ENCODE results near the gene PPP6R1.

DNA sequence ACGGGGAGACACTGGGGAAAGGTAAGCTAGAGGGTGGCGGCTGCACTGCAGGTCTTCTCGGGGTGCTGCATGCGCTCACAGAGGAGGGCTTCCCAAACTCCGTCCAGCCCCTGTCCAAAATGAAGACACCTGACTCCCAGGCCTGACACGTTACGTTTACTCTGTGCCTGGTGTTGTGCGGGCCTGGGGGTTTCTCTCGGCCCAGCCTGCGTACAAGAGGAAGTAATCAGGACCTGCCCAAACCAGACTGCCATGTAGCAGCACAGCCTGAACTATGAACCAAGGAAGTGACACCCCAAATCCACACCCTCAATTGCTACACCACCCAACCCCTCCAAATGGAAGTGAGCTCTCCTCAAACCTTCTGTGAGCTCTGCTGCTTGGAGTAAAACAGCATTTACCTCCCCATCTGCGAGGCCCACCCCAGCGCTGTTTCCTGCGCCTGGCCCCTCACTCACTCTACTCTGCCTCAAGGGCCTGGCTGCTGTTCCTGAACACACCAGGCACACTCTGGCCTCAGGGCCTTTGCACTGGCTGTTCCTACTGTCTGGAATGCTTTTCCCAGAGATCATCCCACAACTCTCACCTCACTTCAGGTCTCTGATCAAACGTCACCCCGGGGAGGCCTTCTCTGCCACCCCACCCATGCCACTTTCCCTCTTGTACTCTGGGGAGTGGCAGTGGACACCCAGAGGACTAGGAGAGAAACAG lies 18.1 kb upstream of the PPP6R1 start:
- TF ChIP-seq, protein P1, sequence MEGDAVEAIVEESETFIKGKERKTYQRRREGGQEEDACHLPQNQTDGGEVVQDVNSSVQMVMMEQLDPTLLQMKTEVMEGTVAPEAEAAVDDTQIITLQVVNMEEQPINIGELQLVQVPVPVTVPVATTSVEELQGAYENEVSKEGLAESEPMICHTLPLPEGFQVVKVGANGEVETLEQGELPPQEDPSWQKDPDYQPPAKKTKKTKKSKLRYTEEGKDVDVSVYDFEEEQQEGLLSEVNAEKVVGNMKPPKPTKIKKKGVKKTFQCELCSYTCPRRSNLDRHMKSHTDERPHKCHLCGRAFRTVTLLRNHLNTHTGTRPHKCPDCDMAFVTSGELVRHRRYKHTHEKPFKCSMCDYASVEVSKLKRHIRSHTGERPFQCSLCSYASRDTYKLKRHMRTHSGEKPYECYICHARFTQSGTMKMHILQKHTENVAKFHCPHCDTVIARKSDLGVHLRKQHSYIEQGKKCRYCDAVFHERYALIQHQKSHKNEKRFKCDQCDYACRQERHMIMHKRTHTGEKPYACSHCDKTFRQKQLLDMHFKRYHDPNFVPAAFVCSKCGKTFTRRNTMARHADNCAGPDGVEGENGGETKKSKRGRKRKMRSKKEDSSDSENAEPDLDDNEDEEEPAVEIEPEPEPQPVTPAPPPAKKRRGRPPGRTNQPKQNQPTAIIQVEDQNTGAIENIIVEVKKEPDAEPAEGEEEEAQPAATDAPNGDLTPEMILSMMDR (IDR thresholded peaks at IDR 0.05 in 8 of 11, conservative IDR thresholded peaks at IDR 0.05 in 3 of 11), result no peak
- no peak for TF ChIP-seq POLR2A (IDR thresholded peaks at IDR 0.05)

Measured in spleen (tissue), 7 donors.